ENCODE results near the gene ANGPTL2.

ANGPTL2 gene

GRCh38 chr9:127077644-127077946 is 44.8 kb downstream of the ANGPTL2 start:
- Histone ChIP-seq H3K36me3 (ENCODE audit: control insufficient read depth, insufficient read depth, low read length) (no peaks in the 10 kb centered on the region), H3K4me3 (replicated peaks; ENCODE audit: low read depth, low read length) (no peak overlapping the region), H3K27me3 (replicated peaks; ENCODE audit: control insufficient read depth, insufficient read depth, low read length) (no peaks in the 10 kb centered on the region)
- no peak for TF ChIP-seq CTCF (IDR thresholded peaks at IDR 0.05; ENCODE audit: insufficient read depth, low read length, poor library complexity, severe bottlenecking)
- DNase-seq (ENCODE audit: extremely low read depth, insufficient read length), result no peak

DNA sequence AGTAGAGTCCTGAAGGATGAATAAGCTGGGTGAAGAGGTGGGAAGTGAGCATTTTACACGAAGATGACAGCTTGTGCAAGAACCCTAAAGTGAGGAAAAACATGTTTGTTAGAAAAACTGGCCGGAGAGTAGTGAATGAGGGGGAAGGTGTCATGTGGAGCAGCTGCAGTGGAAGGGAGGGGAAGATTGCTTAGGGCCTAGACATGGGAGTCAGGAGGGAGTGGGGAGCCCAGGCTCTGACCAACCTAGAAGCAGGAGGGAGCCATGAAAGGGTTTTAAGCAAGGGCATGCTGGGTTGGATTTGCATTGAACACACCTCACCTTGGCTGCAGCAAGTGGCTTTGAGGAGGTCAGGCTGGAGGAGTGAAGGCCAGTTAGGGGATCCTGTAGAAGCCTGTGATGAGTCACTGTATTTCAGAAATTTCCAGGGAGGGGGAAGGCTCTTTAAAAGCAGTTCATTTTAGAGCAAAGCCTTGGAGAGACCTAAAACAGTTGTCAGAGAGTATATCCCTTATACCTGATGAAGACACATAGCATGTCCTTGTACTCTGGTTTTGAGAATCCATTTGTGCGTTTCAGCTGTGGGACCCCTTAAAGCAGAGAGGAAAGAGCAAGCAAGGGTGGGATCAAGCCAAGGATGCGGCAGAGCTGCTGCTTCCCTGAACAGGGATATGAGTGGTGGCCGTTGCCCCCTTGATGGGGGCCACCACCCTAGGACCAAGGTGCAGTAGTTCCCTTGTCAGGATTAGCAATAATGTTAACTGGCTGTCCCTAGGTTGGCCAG is 45.4 kb downstream of the ANGPTL2 start:
- no peak for TF ChIP-seq CTCF (IDR thresholded peaks at IDR 0.05; ENCODE audit: insufficient read depth, low read length, poor library complexity, severe bottlenecking)
- Histone ChIP-seq H3K4me3 (replicated peaks; ENCODE audit: low read depth, low read length) (no peak overlapping the region), H3K27me3 (replicated peaks; ENCODE audit: control insufficient read depth, insufficient read depth, low read length) (no peaks in the 10 kb centered on the region), H3K36me3 (ENCODE audit: control insufficient read depth, insufficient read depth, low read length) (no peaks in the 10 kb centered on the region)
- no peak for DNase-seq (ENCODE audit: extremely low read depth, insufficient read length)

- DNase-seq (ENCODE audit: extremely low read depth, insufficient read length), result no peak
- TF ChIP-seq CTCF (IDR thresholded peaks at IDR 0.05; ENCODE audit: insufficient read depth, low read length, poor library complexity, severe bottlenecking), result no peak
- Histone ChIP-seq H3K4me3 (replicated peaks; ENCODE audit: low read depth, low read length) (no peak overlapping the region), H3K36me3 (ENCODE audit: control insufficient read depth, insufficient read depth, low read length) (no peaks in the 10 kb centered on the region), H3K27me3 (replicated peaks; ENCODE audit: control insufficient read depth, insufficient read depth, low read length) (no peaks in the 10 kb centered on the region)
Measured at GRCh38 chr9:127075624-127076372, 46.6 kb downstream of the ANGPTL2 start.

- DNase-seq (ENCODE audit: extremely low read depth, insufficient read length), result no peak
- Histone ChIP-seq H3K4me3 (replicated peaks; ENCODE audit: low read depth, low read length) (no peak overlapping the region), H3K36me3 (ENCODE audit: control insufficient read depth, insufficient read depth, low read length) (no peaks in the 10 kb centered on the region), H3K27me3 (replicated peaks; ENCODE audit: control insufficient read depth, insufficient read depth, low read length) (no peaks in the 10 kb centered on the region)
- TF ChIP-seq CTCF (IDR thresholded peaks at IDR 0.05; ENCODE audit: insufficient read depth, low read length, poor library complexity, severe bottlenecking), result no peak
Measured at GRCh38 chr9:127074561-127075548, 47.6 kb downstream of the ANGPTL2 start.

DNA sequence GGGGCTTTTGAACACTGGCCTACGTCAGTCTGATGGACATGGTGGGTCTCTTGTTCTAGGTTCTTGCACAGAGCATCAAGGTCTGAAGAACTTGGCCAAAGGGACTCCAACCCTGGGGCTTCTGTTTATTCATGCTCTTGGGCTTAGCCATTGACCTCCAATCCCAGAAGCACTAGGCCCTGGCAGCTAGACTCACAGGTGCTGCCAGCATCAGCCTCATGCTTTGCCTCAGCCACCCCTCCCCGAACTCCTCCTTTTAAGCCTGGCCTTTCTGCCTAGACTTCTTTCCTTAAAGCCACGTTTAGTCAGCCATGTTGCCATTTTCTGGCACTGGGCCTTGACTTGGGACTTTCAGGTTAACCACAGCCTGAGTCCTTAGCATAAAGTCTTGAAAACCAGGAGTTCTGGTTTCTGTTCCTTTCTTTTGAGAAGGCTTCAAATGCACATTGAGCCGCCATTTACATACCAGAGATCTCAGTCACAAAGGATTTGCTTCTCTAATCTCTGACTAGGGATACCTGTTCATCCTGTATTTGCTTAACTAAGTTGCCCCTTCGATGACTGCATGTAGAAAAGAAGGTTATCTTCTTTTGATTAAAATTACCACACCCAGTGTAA is 54.7 kb downstream of the ANGPTL2 start:
- no peaks in the 10 kb centered on the region for H3K36me3 ChIP-seq (ENCODE audit: control insufficient read depth, insufficient read depth, low read length)
- no peak for DNase-seq (ENCODE audit: extremely low read depth, insufficient read length)
- TF ChIP-seq CTCF (IDR thresholded peaks at IDR 0.05; ENCODE audit: insufficient read depth, low read length, poor library complexity, severe bottlenecking), result no peak
- H3K27me3 ChIP-seq (replicated peaks; ENCODE audit: control insufficient read depth, insufficient read depth, low read length), result no peaks in the 10 kb centered on the region
- no peak overlapping the region for H3K4me3 ChIP-seq (replicated peaks; ENCODE audit: low read depth, low read length)

All from GM06990 (cell line).